Measurements from ENCODE around the gene KIF25.

KIF25 gene

DNA sequence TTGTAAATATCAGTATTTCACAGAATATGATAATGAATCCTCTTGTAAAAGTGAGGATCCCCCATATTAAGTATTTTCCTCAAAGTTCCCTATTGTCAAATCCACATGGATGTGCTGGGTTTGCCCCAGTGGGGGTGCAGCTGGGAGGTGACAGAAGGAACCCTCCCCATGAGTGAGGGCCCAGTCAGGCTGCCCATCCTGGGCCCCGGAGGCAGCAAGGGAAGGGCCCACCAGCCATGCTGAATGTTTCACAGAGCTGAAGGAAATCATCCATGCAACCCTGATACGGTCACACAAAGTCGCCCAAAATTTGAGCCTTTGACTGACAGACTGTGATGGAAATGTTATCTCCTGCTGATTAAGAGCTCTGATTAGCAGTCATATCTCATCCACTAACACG, 41.8 kb downstream of the KIF25 start:
- no peak for DNase-seq

DNA sequence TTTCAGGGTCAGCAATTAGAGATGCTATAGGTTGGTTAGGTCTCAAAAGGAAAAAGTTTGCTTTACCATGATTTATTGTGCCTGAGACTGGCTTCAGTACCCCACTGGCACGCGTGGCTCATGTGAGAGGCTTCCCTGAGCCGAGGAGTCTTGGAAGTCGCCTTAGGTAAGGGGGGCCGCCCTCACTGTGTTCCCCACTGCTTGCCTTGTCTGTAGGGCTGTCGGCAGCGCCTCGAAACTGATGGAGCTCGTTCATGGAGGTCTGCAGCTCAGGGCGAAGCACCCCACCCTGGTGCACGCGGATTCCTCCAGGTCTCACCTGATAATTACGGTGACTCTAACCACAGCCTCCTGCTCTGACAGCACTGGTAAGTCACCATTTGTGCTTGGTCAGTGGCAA, 42.4 kb downstream of the KIF25 start:
- DNase-seq, result no peak

DNA sequence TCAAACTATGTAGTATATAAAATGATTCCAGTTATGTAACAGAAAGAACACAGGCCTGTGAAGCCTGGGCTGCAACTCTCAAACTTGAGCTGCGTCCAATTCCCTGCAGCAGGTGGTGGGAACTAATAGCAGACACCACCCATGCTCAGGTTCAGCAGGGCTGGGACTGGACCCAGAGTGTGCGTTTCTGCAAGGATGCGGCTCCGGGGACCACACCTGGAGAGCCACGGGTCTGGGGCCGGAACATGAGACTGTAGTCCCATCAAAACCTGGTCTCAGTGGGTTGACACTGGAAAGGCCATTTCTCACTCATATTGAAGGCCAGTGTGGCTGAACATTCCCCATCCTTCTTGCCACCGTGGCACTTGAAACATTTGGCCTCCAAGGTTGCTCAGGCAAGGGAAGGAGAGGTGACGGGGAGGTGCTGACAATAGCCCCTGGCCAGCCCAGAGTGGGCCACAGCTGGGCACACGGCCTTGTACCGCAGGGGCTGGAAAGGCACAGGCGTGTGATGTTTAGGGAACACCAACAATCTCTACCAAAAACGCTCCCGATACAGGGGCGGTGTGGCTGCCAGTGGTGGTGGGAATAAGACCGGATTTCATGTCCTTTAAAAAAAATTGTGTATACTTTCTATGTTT, 43.5 kb downstream of the KIF25 start:
- no peak for DNase-seq

DNA sequence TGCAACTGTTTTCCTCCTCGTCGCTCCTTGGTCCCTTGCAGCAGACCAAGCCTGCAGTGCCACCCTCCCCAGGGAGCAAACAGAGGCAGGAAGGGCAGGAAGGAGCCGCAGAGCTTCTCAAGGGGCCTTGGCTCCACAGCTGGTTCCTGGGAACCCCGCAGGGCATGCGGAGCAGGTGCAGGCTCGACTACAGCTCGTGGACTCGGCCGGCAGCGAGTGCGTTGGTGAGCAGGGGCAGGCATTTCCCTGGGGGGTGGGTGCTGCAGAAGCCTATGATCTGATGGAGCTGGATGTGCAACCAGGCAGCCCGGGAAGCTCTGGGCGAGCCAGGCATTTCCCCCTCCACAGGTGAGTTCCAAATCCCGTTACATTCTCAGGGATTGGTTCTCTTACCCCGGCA, 44.5 kb downstream of the KIF25 start:
- no peak for DNase-seq

DNA sequence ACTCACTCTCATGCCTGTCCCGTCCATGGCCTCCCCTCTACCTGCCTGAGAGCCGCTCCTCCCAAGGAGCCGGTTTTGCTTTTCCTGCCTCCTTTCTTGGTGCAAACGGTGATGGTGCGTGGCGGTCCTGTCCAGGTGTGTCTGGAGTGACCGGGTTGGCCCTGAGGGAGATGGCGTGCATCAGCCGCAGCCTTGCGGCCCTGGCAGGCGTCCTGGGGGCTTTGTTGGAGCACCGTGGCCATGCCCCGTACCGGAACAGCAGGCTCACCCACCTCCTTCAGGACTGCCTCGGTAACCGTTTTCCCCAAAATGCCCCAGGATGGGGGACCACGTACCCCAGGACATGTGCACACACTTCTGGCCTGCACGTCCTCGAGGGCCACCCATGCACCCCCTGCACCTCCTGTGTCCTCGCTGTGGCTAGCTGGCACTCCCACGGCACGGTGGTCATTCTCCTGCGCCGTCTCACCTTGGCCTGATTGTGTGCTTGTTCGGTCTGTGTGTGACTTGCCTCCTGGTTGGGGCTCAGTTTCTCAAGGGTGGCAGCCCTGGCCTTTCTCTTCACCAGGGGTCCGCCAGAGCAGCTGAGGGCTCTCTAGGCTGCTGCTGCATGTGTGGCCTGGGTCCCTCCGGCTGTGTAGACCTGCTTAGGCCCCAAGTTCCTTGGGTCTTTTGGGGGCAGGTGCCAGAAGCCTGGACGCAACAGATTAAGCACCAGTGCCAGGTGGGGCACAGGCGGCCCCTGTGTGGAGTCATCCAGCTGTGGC, 45.1 kb downstream of the KIF25 start:
- no peak for DNase-seq

DNA sequence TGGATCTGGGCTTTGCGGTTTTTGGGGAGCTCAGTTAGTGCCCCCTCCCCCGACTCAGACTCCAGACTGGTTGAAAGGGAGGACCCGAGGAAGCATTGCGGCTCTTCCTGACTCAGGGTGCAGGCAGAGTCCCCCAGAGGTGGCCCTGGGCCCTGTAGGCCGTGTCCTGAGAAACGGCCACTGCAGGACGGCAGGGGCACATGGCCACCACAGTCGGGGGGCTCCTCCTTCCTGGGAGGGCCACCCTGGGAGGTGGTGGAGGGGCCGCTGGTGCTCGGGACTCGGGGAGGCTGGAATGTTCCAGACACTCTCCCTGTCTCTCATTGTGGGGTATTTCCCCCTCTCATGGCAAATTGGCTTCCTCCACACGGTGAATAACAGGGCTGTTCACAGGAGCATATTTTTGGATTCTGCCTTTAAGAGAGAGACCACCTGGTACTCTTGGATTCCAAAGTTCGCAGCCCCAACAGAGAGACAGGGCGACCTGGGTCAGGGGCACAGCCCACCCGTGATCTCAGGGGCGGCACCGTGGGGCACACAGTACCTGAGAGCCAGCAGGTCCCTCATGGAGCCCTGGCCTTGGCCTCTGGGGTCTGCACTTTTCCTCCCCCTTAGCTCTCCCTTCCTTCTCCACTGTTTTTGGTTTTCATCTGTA, 45.8 kb downstream of the KIF25 start:
- no peak for DNase-seq

DNA sequence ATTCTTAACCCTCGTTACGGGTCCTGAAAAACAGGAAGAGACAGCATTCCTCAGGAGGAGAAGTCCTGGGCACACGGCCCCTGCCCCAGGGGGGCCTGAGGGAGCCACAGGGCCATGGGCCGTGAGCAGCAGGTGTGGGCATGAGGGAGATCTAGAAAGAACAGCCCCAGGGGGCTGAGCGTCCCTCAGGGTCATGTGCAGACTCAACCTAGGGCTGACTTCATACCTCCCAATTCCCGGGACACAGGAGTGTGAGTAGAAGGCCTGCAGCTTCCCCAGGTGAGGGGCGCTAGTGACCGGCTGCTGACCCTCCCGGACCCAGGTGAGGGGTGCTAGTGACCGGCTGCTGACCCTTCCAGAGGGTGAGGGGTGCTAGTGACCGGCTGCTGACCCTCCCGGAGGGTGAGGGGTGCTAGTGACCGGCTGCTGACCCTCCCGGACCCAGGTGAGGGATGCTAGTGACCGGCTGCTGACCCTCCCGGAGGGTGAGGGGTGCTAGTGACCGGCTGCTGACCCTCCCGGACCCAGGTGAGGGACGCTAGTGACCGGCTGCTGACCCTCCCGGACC, 46.5 kb downstream of the KIF25 start:
- no peak for DNase-seq

DNA sequence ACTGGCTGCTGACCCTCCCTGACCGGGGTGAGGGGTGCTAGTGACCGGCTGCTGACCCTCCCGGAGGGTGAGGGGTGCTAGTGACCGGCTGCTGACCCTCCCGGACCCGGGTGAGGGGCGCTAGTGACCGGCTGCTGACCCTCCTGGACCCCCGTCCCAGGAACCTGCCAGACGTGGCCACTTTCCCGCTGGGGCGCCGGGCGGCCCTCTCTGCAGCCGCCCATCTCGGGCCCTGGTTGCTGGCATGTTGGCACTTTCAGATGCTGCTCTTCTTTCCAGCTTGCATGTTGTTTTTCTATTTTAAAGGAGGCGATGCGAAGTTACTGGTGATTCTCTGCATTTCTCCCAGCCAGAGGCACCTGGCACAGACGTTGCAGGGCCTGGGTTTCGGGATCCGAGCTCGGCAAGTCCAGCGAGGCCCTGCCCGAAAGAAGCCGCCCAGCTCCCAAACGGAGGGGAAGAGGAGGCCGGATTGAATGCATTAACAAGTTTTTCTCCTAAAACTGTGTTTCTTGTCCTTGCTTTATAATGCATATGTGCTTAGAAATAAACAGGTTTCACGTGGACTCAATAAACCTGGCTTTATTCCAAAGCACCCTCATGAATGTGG, 47.2 kb downstream of the KIF25 start:
- DNase-seq, result no peak

DNA sequence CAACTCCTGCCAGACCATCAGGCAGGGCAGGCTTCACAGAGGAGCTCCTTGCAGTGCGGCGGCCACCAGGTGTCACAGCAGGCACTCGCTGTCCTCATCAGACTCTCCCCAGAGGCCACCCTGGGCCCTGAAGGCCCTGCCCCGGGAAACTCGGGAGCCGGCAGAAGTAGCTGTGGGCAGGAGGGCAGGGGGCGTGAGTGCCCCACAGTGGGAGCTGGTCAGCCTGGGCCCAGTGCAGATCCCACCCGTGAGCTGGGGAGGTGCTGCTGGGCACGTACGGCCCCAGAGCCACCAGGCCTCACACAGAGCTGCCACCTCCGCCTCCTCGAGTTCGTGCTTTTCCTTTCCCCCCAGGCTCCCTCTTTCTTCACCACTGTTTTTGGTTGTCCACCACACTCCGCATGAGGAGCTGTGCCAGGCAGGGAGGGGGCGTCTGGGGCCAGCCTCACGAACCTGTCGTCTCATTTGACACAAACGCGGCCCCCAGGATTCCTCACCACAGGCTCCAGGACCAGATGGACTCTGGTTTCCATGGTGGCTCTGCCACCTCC, 47.7 kb downstream of the KIF25 start:
- no peak for DNase-seq

DNA sequence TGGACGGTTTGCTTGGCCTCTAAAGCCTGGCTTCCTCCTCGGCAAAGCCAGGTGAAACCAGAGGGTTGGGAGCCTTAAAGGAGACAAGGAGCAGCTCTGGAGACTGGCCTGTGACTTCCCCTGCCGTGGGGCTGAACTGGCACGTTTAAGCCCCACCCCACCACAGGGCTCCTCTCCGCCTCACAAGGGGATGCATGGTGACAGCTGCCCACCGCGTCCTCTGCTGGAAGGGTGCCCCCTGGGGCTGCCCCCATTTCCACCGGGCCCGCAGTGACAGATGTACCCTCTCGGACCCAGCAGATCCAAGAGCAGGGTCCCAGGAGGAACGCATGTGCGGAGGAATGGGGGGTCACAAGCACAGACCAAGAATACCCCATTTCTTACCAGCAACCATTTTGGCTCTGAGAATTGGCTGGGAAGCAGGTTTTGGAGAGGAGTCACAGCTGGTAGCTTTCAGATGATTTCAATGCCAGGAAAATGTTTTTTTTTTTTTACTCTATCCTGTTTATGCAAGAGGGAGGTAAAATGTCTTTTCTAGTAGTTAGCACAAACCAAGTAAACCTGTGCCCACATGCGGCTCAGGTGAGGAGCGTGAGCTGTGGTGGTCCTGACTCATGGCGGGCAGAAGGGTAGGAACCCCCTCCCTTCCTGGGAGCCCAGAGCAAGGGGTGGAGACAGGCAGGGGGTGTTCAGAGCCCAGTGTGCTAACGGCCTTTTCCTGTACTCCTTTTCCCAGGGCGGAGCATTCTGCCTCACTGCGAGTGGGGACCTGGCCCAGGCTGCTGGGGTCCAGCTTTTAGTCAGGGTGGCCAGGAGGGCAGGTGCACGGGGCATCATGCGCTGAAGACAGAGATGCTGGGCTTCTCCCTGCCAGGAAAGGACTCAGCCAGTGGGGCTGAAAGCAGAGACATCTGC, 48.5 kb downstream of the KIF25 start:
- DNase-seq, result no peak

DNA sequence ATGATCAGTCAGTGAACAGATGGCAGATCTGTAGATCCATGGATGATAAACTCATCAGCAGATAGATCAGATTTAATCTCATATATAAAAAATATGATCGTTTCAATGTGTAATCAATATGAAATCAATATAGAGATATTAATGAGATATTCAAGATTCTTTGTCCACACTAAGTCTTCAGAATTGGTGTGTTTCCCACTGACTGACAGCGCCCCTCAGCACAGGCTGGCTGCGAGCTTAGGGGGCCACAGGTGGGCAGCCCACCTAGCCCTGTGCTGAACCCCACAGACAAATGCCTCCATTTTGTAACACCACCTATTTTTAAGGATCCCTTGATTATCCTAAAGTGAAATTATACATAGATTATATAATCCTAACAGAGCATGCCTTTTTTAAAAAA, 49.2 kb downstream of the KIF25 start:
- no peak for DNase-seq

DNA sequence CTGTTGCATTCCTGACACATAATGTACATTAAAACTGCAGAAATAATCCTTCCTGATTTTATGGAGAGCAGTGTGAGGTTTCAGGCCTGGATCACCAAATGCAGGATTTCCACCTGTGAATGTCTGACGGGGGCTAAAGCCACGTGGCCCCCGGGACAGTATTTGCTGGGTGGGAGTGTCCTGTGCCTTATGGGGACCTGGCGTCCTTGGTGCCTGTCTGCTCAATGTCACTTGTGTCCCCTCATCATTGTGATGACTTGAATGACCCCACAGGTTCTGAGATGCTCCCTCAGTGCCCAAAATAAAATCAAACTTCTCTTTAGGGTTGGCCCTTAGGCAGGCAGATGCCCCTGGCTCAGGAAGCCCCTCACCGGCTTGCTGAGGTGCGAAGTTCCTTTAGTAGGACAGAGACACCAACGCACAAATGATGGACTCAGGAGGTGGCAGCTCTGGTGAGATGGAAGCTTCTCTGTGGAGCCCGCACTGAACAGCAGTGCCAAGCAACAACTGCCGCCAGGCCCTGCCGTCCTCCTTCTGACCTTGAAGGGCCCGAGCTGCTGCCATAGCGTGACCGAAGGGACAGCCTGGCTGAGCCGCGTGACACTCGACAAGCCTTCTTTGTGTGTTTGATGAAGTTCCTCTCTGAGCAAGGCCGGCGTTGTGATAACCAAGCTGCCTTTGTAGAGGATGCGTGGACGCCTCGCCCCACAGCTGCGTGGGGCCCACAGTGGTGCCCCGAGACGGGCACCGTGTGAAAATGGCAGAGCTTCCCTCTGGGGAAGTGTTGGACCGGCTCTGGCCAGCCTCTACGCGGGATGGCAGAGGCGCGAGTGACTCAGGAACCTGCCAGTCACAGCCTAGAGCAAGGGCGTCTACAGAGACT, 50.6 kb downstream of the KIF25 start:
- DNase-seq, result no peak

DNA sequence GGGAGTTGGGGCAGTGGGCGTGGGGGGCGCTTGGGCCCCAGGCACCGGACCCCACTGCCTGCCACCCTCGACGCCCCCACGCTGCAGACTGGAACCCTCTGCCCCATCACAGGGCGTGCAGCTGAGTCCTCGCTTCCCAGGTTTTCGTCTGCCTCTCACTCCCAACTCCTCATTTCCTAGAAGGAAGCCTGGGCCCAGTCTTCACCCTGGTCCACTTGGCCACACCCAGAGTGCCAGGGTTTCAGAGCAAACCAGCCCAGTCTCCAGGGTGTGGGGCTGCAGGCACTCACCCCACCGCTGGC, 51.2 kb downstream of the KIF25 start:
- no peak for DNase-seq

DNA sequence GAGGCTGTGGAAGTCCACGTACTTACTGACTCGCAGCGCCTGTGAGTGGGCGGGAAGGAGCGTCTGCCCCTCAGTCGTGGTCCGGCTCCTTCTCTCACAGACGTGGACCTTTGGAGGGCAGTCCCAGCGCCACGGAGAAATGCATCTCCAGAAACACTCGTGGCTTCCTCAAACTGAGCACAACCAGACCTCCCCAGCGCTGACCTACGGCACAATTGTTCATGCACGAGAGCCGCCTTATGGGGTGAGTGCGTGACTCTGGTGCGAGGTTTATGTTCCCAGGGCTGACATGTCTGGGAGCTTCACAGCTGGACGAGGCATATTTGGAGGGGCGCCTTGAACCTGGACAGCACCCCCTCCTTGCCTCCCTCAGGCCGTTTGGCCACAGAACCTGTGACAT, 51.8 kb downstream of the KIF25 start:
- no peak for DNase-seq

DNA sequence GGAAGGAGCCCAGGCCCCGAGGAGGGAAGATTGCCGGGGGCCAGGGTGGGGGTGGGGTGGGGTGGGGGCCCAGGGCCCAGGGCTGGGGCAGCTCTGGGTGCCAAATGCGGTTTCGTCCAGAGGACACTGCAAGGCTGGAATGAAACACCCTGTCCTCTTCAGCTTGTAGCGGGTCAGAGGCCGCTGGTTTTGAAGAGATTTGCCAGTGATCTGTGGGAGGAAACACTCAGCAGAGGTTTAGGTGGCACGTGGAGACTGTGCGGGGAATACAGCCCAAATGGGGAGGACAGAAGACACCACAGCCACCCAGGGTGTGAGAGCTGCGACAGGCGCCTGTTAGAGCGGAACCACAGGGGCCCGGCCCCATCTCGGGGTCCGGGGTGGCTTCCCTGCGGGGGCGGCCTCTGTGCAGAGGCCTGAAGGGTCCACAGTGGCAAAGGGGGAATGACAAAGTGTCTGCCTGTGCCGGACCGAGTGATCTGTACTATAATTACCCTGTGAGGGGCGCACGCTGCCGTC, 52.3 kb downstream of the KIF25 start:
- DNase-seq, result no peak

DNA sequence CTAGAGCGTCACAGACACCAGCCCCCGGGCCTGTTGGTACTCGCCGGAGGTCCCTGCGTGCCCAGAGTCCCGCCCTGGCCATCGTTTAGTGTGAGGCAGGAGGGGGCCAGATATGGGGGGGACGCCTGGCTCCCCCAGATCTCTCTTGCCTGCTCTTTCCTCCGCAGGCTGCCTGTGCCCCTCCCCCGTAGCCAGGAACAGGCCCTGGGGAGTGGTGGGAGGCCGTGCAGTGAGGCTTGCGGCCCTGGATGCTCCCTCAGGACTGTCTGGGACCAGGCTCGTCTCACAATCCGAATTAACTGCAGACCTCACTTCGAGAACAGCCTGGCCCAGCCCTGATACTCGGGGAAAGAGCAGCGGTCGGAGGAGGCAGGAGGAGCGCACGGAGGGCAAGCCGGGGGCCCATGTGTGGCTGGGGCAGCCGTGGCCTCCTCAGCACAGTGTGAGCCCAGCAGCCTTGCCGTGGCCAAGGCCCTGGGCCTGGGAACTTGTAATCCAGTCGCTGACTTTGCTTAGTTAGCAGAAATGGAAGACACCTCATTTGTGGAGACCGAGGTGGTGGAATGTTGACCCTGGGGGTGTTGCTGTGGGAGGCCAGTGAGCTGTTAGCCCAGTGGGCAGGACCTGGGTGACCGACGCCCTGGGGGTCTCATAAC, 52.9 kb downstream of the KIF25 start:
- DNase-seq, result no peak

DNA sequence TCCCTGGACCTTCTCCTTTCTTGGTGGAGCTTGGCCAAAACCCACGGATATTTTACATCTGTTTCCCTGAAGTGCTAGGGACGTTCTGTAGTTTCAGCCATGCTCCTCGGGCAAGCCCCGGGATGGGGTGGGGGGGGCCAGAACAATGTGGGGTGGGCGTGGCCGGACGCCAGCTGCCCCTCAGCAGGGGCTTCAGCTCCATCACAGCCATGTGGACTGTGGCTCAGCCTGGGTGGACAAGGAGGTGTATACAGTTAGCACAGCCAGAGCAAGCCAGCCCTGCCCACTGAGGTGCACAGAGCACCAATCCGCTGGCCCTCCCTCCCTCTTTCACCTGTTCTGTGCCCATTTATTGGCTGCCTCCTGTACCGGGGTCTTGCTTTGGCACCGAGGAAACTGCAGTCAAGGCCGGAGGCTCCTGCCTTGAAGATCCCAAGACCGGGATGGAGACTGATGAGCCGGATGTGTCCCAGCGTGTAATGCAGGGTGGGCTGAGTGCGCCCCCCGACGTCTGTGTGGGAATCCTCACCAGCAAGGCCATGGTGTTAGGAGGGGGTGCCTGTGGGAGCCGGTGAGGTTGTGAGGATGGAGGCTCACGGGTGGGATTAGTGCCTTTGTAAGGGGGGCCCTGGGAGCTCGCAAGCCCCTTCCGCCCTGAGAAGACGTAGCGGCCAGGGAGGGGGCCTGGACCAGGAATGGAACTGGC, 53.6 kb downstream of the KIF25 start:
- no peak for DNase-seq

DNA sequence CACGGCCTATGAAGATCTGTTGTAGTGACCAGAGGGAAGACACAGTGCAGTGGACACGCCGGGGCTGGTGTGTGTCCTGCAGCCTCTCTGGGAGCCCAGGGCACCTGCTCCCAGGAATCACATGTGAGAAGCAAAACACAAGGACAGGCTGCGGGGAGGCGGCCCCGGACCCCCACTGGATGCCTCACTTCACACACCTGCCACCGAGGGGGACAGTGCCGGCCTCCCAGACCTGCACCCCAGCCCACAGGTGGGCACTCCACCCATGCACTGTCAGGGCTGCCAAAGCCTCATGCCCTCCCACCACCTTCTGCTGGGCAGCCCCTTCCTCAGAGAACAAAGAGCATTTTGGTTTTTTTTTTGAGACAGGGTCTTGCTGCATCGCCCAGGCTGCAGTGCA, 54.2 kb downstream of the KIF25 start:
- no peak for DNase-seq

DNA sequence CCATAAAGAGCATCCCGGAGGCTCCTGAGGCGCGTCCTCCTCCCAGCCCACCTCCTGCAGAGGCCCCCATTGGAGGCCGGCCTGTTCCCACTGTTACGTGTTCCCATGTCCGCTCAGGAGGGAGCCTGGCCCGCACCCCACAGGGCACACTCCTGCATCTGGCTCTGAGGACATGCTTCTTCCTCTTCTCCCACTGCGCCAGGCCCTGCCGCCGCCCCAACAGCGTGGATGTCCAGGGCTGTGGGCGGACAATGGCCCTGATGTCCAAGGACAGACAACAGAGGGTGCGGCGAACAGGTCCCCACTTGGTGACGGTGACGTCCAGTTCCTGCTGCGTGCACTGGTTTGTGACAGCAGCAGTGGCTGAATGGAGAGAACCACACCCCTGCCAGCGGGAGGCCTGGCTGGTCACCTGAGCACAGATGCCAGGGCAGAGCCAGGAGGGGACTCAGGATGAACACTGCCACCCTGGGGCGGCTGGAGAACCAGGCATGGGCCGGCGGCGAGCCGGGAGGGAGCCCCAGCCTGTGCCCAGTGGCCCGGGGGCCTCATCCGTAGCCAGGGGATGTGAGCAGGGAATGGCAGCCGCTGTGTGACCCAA, 54.9 kb downstream of the KIF25 start:
- no peak for DNase-seq
